ENCODE measurements around the gene LPP. TPM values are rescaled to one million over a fixed set of nuclear protein-coding genes. Genes with fewer than 3 reads are reported as not detected.

LPP gene
- total and polyA plus RNA-seq, 2 of the 13 experiments (the other 11 are each of a cell fraction or from before 2014, with no cell fraction given) = 19.2 to 29.9 TPM

GRCh38 chr3:188296761-188297612, 143.0 kb downstream of the LPP start (continued):
- TF ChIP-seq ZNF703 (CRISPR knock-in tag; IDR thresholded peaks at IDR 0.05; ENCODE audit: borderline replicate concordance) (0 out of 2 replicates have a peak, but pooled peaks have one; percentile 67), BRCA1 (CRISPR knock-in tag; IDR thresholded peaks at IDR 0.05) (peak; percentile 37; the same call in 1 of the 2 replicates), NR2C2 (CRISPR knock-in tag; IDR thresholded peaks at IDR 0.05; ENCODE audit: borderline replicate concordance) (peak; percentile 82), NFIC (IDR thresholded peaks at IDR 0.05; ENCODE audit: low read length) (peak; percentile 98), ZNF317 (CRISPR knock-in tag; IDR thresholded peaks at IDR 0.05) (peak; percentile 67; the same call in 1 of the 2 replicates), THAP7 (CRISPR knock-in tag; IDR thresholded peaks at IDR 0.05) (0 out of 2 replicates have a peak, but pooled peaks have one; percentile 62), TIGD3 (CRISPR knock-in tag; IDR thresholded peaks at IDR 0.05; ENCODE audit: borderline replicate concordance) (no peak), STAG1 (CRISPR knock-in tag; IDR thresholded peaks at IDR 0.05) (peak; percentile 56), RCOR2 (CRISPR knock-in tag; IDR thresholded peaks at IDR 0.05) (peak; percentile 99), TBX3 (IDR thresholded peaks at IDR 0.05; ENCODE audit: borderline replicate concordance) (peak; percentile 73; the same call in 1 of the 2 replicates), ZNF770 (CRISPR knock-in tag; IDR thresholded peaks at IDR 0.05) (peak; percentile 50; the same call in 1 of the 2 replicates), REPIN1 (CRISPR knock-in tag; IDR thresholded peaks at IDR 0.05; ENCODE audit: borderline replicate concordance, low read depth) (peak; percentile 90; the same call in 1 of the 2 replicates), HOXD1 (CRISPR knock-in tag; IDR thresholded peaks at IDR 0.05) (peak; percentile 89), ZNF44 (CRISPR knock-in tag; IDR thresholded peaks at IDR 0.05) (0 out of 2 replicates have a peak, but pooled peaks have one; percentile 58), AHR (CRISPR knock-in tag; IDR thresholded peaks at IDR 0.05) (peak; percentile 51; the same call in 1 of the 2 replicates), ZEB1 (IDR thresholded peaks at IDR 0.05; ENCODE audit: insufficient replicate concordance, low read depth) (no peak), ARID4A (CRISPR knock-in tag; IDR thresholded peaks at IDR 0.05; ENCODE audit: borderline replicate concordance) (peak; percentile 50; the same call in 1 of the 2 replicates), HMG20A (CRISPR knock-in tag; IDR thresholded peaks at IDR 0.05; ENCODE audit: borderline replicate concordance) (peak; percentile 99)
